ENCODE data around the gene ATP5PF. TPM values are rescaled to one million over a fixed set of nuclear protein-coding genes. Genes with fewer than 3 reads are reported as not detected.

ATP5PF gene
- total and polyA plus RNA-seq, 2 donors (not counting 1 experiment from before 2014, with no cell fraction given), result 36.6 to 58.3 TPM

GRCh38 chr21:25733859-25734653, 648 bp downstream of the ATP5PF start:
- ChIA-PET CTCF (interaction anchor here (1.3 to 1.8 kb wide), 2 partner anchors 126 to 129 kb away, joined by 8 to 11 read pairs; no protein-coding TSS in a partner anchor), POLR2A (interaction anchor here (0.6 to 2.0 kb wide), 3 partner anchors 10 to 126 kb away, joined by 3 to 10 read pairs (median 3); partner anchors contain the start of gene MRPL39)
- Histone ChIP-seq H2AFZ (ENCODE audit: insufficient read depth, low read depth, low read length, poor library complexity, severe bottlenecking) (peak overlapping the region; percentile 82), H3K4me3 (ENCODE audit: control extremely low read depth in 1 of 5, extremely low read depth in 1 of 5, insufficient read depth in 1 of 5, low read depth in 2 of 5, low read length in 4 of 5) (peak overlapping the region; percentile 69 to 99 (median 95)), H3K79me2 (ENCODE audit: control insufficient read depth, insufficient read depth, low read length) (peaks cover 82% of the 10 kb centered on the region), H4K20me1 (ENCODE audit: control insufficient read depth, insufficient read depth, low read length, poor library complexity, severe bottlenecking) (peaks cover 29% of the 10 kb centered on the region), H3K27ac (ENCODE audit: low read length in 2 of 2) (peak overlapping the region; percentile 86 to 87), H3K9me3 (ENCODE audit: control extremely low read depth in 1 of 3, control insufficient read depth in 2 of 3, insufficient read depth in 1 of 3, low read length in 2 of 3) (no peaks in the 10 kb centered on the region), H3K27me3 (replicated peaks in 1 of 4; ENCODE audit: control extremely low read depth in 1 of 4, control insufficient read depth in 3 of 4, insufficient read depth in 4 of 4, low read length in 3 of 4) (no peaks in the 10 kb centered on the region), H3K4me1 (ENCODE audit: control insufficient read depth in 2 of 2, insufficient read depth in 2 of 2, low read length in 2 of 2) (peaks cover 35 to 36% of the 10 kb centered on the region in 2 donors), H3K36me3 (replicated peaks in 1 of 2; ENCODE audit: control extremely low read depth in 1 of 2, control insufficient read depth in 1 of 2, extremely low read depth in 1 of 2, insufficient read depth in 2 of 2, low read length in 1 of 2) (peaks cover 1 to 11% of the 10 kb centered on the region in 2 experiments), H3K4me2 (replicated peaks; ENCODE audit: low read depth, low read length, poor library complexity, severe bottlenecking) (peak overlapping the region; percentile 83), H3K9ac (ENCODE audit: low read length) (peak overlapping the region; percentile 84)
- Mint-ChIP-seq H3K27ac (peak overlapping the region; percentile 100), H3K27me3 (no peaks in the 10 kb centered on the region), H3K9me3 (ENCODE audit: insufficient read depth) (no peaks in the 10 kb centered on the region), H3K4me1 (peaks cover 47% of the 10 kb centered on the region), H3K4me3 (peak overlapping the region; percentile 100)
- TF ChIP-seq, protein P1, sequence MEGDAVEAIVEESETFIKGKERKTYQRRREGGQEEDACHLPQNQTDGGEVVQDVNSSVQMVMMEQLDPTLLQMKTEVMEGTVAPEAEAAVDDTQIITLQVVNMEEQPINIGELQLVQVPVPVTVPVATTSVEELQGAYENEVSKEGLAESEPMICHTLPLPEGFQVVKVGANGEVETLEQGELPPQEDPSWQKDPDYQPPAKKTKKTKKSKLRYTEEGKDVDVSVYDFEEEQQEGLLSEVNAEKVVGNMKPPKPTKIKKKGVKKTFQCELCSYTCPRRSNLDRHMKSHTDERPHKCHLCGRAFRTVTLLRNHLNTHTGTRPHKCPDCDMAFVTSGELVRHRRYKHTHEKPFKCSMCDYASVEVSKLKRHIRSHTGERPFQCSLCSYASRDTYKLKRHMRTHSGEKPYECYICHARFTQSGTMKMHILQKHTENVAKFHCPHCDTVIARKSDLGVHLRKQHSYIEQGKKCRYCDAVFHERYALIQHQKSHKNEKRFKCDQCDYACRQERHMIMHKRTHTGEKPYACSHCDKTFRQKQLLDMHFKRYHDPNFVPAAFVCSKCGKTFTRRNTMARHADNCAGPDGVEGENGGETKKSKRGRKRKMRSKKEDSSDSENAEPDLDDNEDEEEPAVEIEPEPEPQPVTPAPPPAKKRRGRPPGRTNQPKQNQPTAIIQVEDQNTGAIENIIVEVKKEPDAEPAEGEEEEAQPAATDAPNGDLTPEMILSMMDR (IDR thresholded peaks at IDR 0.05), result no peak
- no peak for TF ChIP-seq EZH2 (IDR thresholded peaks at IDR 0.05; ENCODE audit: borderline replicate concordance, insufficient read depth, low read depth, low read length, poor library complexity, severe bottlenecking)
- no peak for DNase-seq
- 7% methylated on average over 26 of the region's 30 CpGs for WGBS (ENCODE audit: insufficient coverage)
- ATAC-seq (ENCODE audit: low read depth), result no peak
- intact Hi-C loops (cut with micrococcal nuclease), result loop anchor here (1.0 to 10.0 kb wide), 5 partner anchors 127 to 431 kb away; partner anchors contain the start of gene MRPL39
